Measurements from ENCODE around the gene TET2. TPM values are rescaled to one million over a fixed set of nuclear protein-coding genes. Genes with fewer than 3 reads are reported as not detected.

TET2 gene
- total RNA-seq, 1 donor from 2014 or later: 11.4 TPM

- Mint-ChIP-seq H3K27me3 (ENCODE audit: unreplicated experiment) (no peaks in the 10 kb centered on the region), H3K4me1 (ENCODE audit: unreplicated experiment) (peaks cover 8% of the 10 kb centered on the region), H3K9me3 (ENCODE audit: unreplicated experiment) (no peaks in the 10 kb centered on the region), H3K27ac (ENCODE audit: unreplicated experiment) (no peak overlapping the region), H3K36me3 (ENCODE audit: low read depth, unreplicated experiment) (no peaks in the 10 kb centered on the region), H3K4me3 (ENCODE audit: unreplicated experiment) (no peak overlapping the region)
- TF ChIP-seq, protein P1, sequence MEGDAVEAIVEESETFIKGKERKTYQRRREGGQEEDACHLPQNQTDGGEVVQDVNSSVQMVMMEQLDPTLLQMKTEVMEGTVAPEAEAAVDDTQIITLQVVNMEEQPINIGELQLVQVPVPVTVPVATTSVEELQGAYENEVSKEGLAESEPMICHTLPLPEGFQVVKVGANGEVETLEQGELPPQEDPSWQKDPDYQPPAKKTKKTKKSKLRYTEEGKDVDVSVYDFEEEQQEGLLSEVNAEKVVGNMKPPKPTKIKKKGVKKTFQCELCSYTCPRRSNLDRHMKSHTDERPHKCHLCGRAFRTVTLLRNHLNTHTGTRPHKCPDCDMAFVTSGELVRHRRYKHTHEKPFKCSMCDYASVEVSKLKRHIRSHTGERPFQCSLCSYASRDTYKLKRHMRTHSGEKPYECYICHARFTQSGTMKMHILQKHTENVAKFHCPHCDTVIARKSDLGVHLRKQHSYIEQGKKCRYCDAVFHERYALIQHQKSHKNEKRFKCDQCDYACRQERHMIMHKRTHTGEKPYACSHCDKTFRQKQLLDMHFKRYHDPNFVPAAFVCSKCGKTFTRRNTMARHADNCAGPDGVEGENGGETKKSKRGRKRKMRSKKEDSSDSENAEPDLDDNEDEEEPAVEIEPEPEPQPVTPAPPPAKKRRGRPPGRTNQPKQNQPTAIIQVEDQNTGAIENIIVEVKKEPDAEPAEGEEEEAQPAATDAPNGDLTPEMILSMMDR (IDR thresholded peaks at IDR 0.05; ENCODE audit: unreplicated experiment): no peak
- DNase-seq (ENCODE audit: low spot score): no peak
Observed at GRCh38 chr4:105186701-105187161, 40.1 kb downstream of the TET2 start.

DNA sequence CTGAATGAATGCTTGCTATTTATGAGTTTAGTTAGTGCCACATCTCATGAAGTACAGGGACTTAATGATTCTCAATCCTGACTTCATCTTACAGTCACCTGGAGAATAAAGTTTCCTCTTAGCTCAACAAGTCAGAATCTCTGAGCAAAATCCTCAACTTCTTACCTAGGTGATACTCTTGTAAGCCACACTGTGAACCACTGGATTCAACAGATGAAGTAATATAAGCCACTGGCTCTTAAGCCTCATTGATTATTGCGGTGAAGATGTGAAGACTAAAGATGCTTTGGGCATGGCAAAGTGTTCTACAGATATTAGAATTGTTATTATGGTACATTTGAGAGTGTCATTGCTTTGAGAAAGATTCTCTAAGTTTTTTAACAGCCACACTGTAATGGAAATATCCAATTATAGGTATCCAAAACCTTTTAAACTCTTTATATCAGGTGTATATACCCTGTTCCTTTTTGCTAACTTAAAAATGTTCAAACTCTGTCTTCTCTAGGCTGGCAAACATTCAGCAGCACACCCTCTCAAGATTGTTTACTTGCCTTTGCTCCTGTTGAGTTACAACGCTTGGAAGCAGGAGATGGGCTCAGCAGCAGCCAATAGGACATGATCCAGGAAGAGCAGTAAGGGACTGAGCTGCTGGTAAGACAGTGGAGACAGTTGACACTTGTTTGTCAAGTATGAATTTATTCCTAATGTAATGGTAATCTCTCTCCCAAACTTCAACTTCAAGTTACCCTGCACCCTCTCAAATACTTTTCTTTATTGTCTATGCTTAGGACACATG lies 43.4 kb downstream of the TET2 start:
- no peak overlapping the region for H3K4me3 Mint-ChIP-seq (ENCODE audit: unreplicated experiment)
- H3K9me3 Mint-ChIP-seq (ENCODE audit: unreplicated experiment): no peaks in the 10 kb centered on the region
- TF ChIP-seq, protein P1 (IDR thresholded peaks at IDR 0.05; ENCODE audit: unreplicated experiment): no peak
- no peaks in the 10 kb centered on the region for H3K27me3 Mint-ChIP-seq (ENCODE audit: unreplicated experiment)
- no peak overlapping the region for H3K27ac Mint-ChIP-seq (ENCODE audit: unreplicated experiment)
- DNase-seq (ENCODE audit: low spot score): no peak
- H3K4me1 Mint-ChIP-seq (ENCODE audit: unreplicated experiment): no peaks in the 10 kb centered on the region
- no peaks in the 10 kb centered on the region for H3K36me3 Mint-ChIP-seq (ENCODE audit: low read depth, unreplicated experiment)

DNA sequence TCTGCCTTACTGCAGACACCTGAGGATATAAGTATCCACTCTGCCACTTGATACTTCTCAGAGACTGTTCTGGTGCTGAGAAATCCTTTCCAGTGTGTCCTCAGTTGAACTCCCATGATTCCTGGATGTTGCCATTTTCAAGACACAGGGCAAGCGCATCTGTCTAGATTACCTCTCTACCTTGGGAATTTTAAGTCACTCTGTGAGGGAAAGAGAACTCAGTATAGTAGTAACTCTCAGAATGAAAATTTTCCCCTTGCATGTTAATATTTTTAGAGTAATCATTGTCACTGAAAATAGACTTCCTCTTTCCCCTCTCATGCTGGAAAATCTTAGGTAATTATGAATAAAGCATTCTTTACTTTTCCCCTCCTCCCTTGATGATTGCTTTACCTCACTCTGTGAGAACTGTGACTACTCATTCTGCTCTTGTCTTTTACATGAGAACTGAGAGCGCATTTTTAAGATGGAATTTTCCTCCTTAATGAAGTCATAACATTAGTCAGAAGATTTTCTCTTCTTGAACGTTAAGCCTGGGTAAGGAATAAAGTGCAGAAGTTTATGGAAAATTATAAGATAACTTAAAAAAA lies 45.0 kb downstream of the TET2 start:
- H3K27ac Mint-ChIP-seq (ENCODE audit: unreplicated experiment): no peak overlapping the region
- TF ChIP-seq, protein P1 (IDR thresholded peaks at IDR 0.05; ENCODE audit: unreplicated experiment): no peak
- DNase-seq (ENCODE audit: low spot score): no peak
- no peak overlapping the region for H3K4me3 Mint-ChIP-seq (ENCODE audit: unreplicated experiment)
- H3K9me3 Mint-ChIP-seq (ENCODE audit: unreplicated experiment): no peaks in the 10 kb centered on the region
- H3K4me1 Mint-ChIP-seq (ENCODE audit: unreplicated experiment): peaks cover 4% of the 10 kb centered on the region
- no peaks in the 10 kb centered on the region for H3K36me3 Mint-ChIP-seq (ENCODE audit: low read depth, unreplicated experiment)
- no peaks in the 10 kb centered on the region for H3K27me3 Mint-ChIP-seq (ENCODE audit: unreplicated experiment)

- peaks cover 5% of the 10 kb centered on the region for H3K4me1 Mint-ChIP-seq (ENCODE audit: unreplicated experiment)
- H3K4me3 Mint-ChIP-seq (ENCODE audit: unreplicated experiment): no peak overlapping the region
- TF ChIP-seq, protein P1 (IDR thresholded peaks at IDR 0.05; ENCODE audit: unreplicated experiment): no peak
- H3K36me3 Mint-ChIP-seq (ENCODE audit: low read depth, unreplicated experiment): no peaks in the 10 kb centered on the region
- H3K27me3 Mint-ChIP-seq (ENCODE audit: unreplicated experiment): no peaks in the 10 kb centered on the region
- H3K27ac Mint-ChIP-seq (ENCODE audit: unreplicated experiment): no peak overlapping the region
- no peak for DNase-seq (ENCODE audit: low spot score)
- H3K9me3 Mint-ChIP-seq (ENCODE audit: unreplicated experiment): no peaks in the 10 kb centered on the region
Observed at GRCh38 chr4:105192474-105192873, 45.8 kb downstream of the TET2 start.

GRCh38 chr4:105192910-105193309 lies 46.2 kb downstream of the TET2 start:
- no peaks in the 10 kb centered on the region for H3K9me3 Mint-ChIP-seq (ENCODE audit: unreplicated experiment)
- H3K4me3 Mint-ChIP-seq (ENCODE audit: unreplicated experiment): no peak overlapping the region
- peaks cover 5% of the 10 kb centered on the region for H3K4me1 Mint-ChIP-seq (ENCODE audit: unreplicated experiment)
- no peaks in the 10 kb centered on the region for H3K36me3 Mint-ChIP-seq (ENCODE audit: low read depth, unreplicated experiment)
- H3K27me3 Mint-ChIP-seq (ENCODE audit: unreplicated experiment): no peaks in the 10 kb centered on the region
- no peak for DNase-seq (ENCODE audit: low spot score)
- TF ChIP-seq, protein P1 (IDR thresholded peaks at IDR 0.05; ENCODE audit: unreplicated experiment): no peak
- no peak overlapping the region for H3K27ac Mint-ChIP-seq (ENCODE audit: unreplicated experiment)
